ENCODE measurements around the gene BNC2. TPM values are rescaled to one million over a fixed set of nuclear protein-coding genes. Genes with fewer than 3 reads are reported as not detected.

Gene BNC2
- total RNA-seq, 1 experiment from 2014 or later, result 2.9 TPM

DNA sequence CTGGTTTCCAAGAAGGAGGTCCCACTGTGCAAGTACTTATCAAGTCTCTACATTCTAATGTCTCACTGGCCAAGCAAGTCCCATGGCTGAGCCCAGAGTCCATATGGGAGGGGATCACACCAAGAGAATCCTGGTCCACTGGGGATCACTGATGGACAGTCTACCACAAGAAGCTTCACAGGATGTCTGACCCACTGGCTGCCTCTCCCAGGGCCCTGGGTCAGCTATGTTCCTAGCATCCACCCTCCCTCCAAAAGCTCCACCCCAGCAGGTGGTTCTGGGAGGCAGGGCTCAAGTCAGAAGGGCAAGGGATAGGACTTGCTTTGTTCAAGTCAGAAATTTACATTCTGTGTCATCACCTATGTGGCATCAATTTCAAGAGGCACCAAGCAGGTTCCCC, 508.5 kb downstream of the BNC2 start:
- POLR2A ChIA-PET (ENCODE audit: unreplicated experiment), result no interaction called here
- no TSS peak for BruUV-seq (replicated peaks)
- H3K9me2 ChIP-seq (ENCODE audit: insufficient read depth), result no peaks in the 10 kb centered on the region
- H3F3A ChIP-seq (ENCODE audit: insufficient read depth, low read depth), result no peaks in the 10 kb centered on the region
- intact Hi-C loops (cut with micrococcal nuclease; ENCODE audit: unreplicated experiment), result no loop called here
- H3K4me2 ChIP-seq, result no peak overlapping the region
- no peak overlapping the region for H3K4me3 ChIP-seq
- no peaks in the 10 kb centered on the region for H3K27me3 ChIP-seq (ENCODE audit: insufficient read depth, low read depth)
- CTCF ChIA-PET, result no interaction called here
- no peak overlapping the region for H3K27ac ChIP-seq
- no peak for TF ChIP-seq EZH2 (IDR thresholded peaks at IDR 0.05; ENCODE audit: low read depth)
- TF ChIP-seq, protein P1, sequence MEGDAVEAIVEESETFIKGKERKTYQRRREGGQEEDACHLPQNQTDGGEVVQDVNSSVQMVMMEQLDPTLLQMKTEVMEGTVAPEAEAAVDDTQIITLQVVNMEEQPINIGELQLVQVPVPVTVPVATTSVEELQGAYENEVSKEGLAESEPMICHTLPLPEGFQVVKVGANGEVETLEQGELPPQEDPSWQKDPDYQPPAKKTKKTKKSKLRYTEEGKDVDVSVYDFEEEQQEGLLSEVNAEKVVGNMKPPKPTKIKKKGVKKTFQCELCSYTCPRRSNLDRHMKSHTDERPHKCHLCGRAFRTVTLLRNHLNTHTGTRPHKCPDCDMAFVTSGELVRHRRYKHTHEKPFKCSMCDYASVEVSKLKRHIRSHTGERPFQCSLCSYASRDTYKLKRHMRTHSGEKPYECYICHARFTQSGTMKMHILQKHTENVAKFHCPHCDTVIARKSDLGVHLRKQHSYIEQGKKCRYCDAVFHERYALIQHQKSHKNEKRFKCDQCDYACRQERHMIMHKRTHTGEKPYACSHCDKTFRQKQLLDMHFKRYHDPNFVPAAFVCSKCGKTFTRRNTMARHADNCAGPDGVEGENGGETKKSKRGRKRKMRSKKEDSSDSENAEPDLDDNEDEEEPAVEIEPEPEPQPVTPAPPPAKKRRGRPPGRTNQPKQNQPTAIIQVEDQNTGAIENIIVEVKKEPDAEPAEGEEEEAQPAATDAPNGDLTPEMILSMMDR (conservative IDR thresholded peaks at IDR 0.05), result no peak
- DNase-seq, result no peak
- H3K79me2 ChIP-seq (ENCODE audit: low read depth), result no peaks in the 10 kb centered on the region
- no peaks in the 10 kb centered on the region for H4K20me1 ChIP-seq (ENCODE audit: insufficient read depth)
- peaks cover 4% of the 10 kb centered on the region; the same call in 1 of the 2 replicates for H3K4me1 ChIP-seq (replicated peaks; ENCODE audit: insufficient read depth)
- H3K36me3 ChIP-seq (ENCODE audit: low read depth), result no peaks in the 10 kb centered on the region
- no peak overlapping the region for H2AFZ ChIP-seq
- no peaks in the 10 kb centered on the region for H3K9me3 ChIP-seq (ENCODE audit: insufficient read depth, low read depth)

DNA sequence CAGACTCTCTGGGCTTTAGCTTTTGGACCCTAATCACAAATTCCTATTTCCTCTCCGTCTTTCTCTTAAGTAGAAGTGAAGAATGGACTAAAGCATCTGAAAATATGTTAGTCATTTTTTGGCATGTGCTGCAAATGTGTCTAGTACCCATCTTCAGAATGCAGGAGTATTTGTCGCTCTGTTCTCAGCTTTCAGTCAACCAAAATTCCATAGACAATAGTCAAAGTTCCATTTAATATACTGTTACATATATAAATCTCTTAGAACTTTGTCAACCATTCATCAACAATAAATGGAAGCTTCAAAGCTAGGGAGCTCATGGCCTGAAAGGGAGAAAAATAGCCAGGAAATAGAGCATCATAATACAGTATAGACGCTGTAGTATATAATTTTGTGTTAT, 509.4 kb downstream of the BNC2 start:
- Histone ChIP-seq H4K20me1 (ENCODE audit: insufficient read depth) (no peaks in the 10 kb centered on the region), H3F3A (ENCODE audit: insufficient read depth, low read depth) (no peaks in the 10 kb centered on the region), H2AFZ (no peak overlapping the region), H3K4me3 (no peak overlapping the region), H3K27ac (no peak overlapping the region), H3K9me3 (ENCODE audit: insufficient read depth, low read depth) (no peaks in the 10 kb centered on the region), H3K4me1 (replicated peaks; ENCODE audit: insufficient read depth) (no peaks in the 10 kb centered on the region), H3K4me2 (no peak overlapping the region), H3K9me2 (ENCODE audit: insufficient read depth) (no peaks in the 10 kb centered on the region), H3K79me2 (ENCODE audit: low read depth) (no peaks in the 10 kb centered on the region), H3K27me3 (ENCODE audit: insufficient read depth, low read depth) (no peaks in the 10 kb centered on the region), H3K36me3 (ENCODE audit: low read depth) (no peaks in the 10 kb centered on the region)
- ChIA-PET POLR2A (ENCODE audit: unreplicated experiment) (no interaction called here), CTCF (no interaction called here)
- BruUV-seq (replicated peaks), result no TSS peak
- intact Hi-C loops (cut with micrococcal nuclease; ENCODE audit: unreplicated experiment), result no loop called here
- TF ChIP-seq, protein P1 (conservative IDR thresholded peaks at IDR 0.05), result no peak
- no peak for TF ChIP-seq EZH2 (IDR thresholded peaks at IDR 0.05; ENCODE audit: low read depth)
- DNase-seq, result no peak

DNA sequence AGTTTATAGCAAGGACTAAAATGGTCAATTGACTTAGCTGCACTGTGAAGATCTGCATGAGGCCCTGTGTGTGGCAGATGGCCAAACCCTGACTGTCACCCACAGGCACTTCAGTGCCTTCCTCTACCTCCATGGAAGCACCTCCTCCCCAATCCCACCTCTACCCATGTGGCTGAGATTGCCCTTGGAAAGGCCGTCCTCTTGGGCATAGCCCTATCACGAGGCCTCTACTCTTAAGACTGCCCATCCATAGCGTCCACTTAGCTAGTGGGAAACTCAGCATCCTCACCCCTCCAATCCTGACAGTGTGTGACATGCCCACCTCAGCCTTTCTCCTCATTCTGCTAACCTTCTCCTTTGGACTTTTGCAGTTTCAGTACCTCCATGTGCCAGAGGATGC, 510.2 kb downstream of the BNC2 start:
- Histone ChIP-seq H3K4me3 (no peak overlapping the region), H3K4me2 (no peak overlapping the region), H3K79me2 (ENCODE audit: low read depth) (no peaks in the 10 kb centered on the region), H2AFZ (no peak overlapping the region), H3K9me3 (ENCODE audit: insufficient read depth, low read depth) (no peaks in the 10 kb centered on the region), H3K36me3 (ENCODE audit: low read depth) (no peaks in the 10 kb centered on the region), H3K27ac (no peak overlapping the region), H4K20me1 (ENCODE audit: insufficient read depth) (no peaks in the 10 kb centered on the region), H3K27me3 (ENCODE audit: insufficient read depth, low read depth) (no peaks in the 10 kb centered on the region), H3K9me2 (ENCODE audit: insufficient read depth) (no peaks in the 10 kb centered on the region), H3K4me1 (replicated peaks; ENCODE audit: insufficient read depth) (no peaks in the 10 kb centered on the region), H3F3A (ENCODE audit: insufficient read depth, low read depth) (no peaks in the 10 kb centered on the region)
- ChIA-PET CTCF (no interaction called here), POLR2A (ENCODE audit: unreplicated experiment) (no interaction called here)
- TF ChIP-seq, protein P1 (conservative IDR thresholded peaks at IDR 0.05), result no peak
- TF ChIP-seq EZH2 (IDR thresholded peaks at IDR 0.05; ENCODE audit: low read depth), result no peak
- BruUV-seq (replicated peaks), result no TSS peak
- no peak for DNase-seq
- intact Hi-C loops (cut with micrococcal nuclease; ENCODE audit: unreplicated experiment), result no loop called here

Measured in PC-9 (cell line).